GM12872 (cell line): Measurements from ENCODE around the gene TOPAZ1.

ENCODE experiments used
- CTCF ChIP-seq: IDR thresholded peaks from 3 replicates; pipeline ENCODE4 v1.5.1; 2011; ENCODE audit warnings: low read depth, mild to moderate bottlenecking, low read length, moderate library complexity; ENCODE audit not compliant: insufficient read depth

TOPAZ1 gene

DNA sequence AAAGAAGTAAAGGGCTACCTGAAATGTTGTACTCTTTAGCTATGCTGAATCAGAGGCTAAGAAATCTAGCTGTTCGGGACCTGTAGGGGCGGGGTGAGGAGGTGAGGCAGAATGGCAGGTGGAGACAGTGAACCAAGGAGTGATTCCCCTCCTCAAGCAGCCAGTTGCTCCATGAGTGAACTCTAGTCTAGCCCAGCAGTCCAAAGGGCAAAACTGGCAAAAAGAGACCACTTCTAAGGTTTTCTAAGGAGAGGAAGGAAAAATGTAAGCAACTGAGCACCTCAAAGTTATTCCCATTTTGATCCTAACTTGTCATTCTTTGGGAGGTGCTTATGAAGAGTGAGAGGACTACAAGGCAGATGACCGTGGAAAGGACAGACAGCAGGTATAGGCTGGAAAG is 19.3 kb upstream of the TOPAZ1 start:
- no peak for TF ChIP-seq CTCF

GRCh38 chr3:44223299-44223698 is 18.4 kb upstream of the TOPAZ1 start:
- TF ChIP-seq CTCF: no peak

DNA sequence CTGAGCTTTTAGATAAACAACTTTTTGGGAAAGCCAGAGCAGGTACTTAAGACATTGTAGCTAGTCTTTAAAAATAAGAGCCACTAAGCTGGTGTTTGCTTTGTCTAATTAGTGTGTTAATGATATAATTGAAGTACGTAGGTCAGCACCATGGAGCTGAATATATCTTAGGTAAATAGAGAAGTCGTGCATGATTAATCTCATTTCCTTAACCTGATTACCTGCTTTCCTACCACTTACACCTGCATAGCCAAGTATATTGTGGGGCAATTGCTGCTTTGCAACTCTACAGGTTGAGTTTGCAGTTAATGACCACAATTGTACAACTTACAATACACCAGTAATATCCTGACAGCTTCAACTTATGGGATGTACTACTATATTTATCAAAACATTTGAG is 17.6 kb upstream of the TOPAZ1 start:
- TF ChIP-seq CTCF: no peak

DNA sequence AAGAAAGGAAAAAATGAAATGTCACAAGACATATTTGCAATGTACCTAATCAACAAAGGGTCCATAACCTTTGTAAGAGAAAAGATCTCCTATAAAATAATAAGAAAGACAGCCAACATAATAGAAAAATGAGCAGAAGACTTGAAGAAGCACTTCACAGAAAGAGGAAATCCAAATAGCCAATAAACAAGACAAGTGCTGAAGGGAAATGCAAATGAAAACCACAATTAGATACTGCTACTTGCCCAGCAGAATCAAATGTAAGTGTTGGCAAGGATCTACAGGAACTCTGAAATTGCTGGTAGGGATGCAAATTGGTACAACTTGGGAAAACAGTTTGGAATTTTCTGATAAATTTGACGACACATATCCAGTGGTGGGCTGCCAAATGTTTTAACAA is 15.1 kb upstream of the TOPAZ1 start:
- TF ChIP-seq CTCF: no peak

- no peak for TF ChIP-seq CTCF
These were observed 14.1 kb upstream of the TOPAZ1 start for GRCh38 chr3:44227632-44228031.

DNA sequence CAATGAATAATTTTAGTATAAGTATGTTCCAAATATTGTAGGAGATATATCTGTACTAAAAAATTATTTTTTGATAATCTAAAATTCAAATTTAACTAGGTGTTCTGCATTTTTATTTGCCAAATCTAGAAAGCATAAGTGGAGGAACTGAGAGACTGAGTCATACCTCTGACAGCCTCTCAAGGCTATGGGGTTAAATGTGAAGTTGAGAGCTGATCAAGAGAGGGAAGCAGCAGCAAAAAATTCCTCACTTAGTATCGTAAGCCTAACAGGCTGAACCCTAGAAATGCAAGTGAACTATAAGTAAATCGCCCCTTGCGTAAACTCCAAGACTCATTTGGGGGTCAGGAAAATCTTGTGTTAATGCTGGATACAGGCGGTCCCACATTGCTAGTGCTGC is 12.8 kb upstream of the TOPAZ1 start:
- TF ChIP-seq CTCF: no peak

DNA sequence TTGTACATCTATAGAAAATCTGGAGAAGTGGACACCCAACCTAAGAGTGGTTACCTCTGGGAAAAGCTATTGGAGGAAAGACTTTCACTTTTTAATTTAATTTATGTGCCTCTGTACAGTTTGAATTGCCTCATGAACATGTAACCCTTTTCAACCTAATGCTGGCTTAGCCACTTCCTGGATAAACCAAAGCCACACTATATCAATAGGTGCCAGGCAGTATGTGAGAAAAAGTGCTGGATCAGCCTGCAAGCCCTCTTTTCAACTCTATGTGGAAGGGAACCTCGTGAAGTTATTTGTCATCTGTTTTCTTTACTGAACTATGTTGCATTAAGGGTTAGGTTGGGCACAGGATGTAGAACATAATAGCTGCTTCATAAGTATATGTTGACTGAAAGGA is 9.3 kb upstream of the TOPAZ1 start:
- no peak for TF ChIP-seq CTCF
